ENCODE measurements around the gene ITGB6. TPM values are rescaled to one million over a fixed set of nuclear protein-coding genes. Genes with fewer than 3 reads are reported as not detected.
"Not testable (repeated sequence)": the region's sequence is repeated elsewhere in the genome, so short reads cannot be mapped to it uniquely, and the experiment has no call there.

The ITGB6 gene
- total and polyA plus RNA-seq, 2 experiments from 2014 or later: 20.3 to 41.1 TPM

DNA sequence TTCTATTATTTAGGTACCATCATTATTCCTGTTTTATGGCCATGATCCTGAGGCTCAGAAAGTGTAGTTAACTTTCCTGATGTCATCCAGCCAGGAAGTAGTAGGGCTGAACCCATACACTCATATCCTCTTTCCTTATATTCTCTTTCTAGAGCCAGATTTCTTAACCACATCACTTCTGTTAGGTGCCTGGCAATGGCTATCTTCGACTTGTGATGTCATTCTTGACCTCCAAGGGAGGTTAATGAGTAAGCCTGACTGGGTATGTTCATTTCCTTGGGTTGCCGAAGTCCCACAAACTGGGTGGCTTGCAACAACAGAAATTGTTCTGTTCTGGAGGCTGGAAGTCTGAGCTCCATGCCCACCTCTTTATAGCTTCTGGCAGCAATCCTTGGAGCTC lies 43.4 kb downstream of the ITGB6 start:
- Histone ChIP-seq H3K27ac (peak overlapping the region; percentile 27), H3K9me2 (replicated peaks; ENCODE audit: insufficient read depth) (no peaks in the 10 kb centered on the region), H3K4me1 (ENCODE audit: insufficient read depth) (no peaks in the 10 kb centered on the region), H3K9me3 (ENCODE audit: low read depth) (no peaks in the 10 kb centered on the region), H3K36me3 (replicated peaks; ENCODE audit: insufficient read depth, low read depth) (no peaks in the 10 kb centered on the region), H3K4me2 (no peak overlapping the region), H3K27me3 (no peaks in the 10 kb centered on the region), H3K79me2 (no peaks in the 10 kb centered on the region), H4K20me1 (ENCODE audit: insufficient read depth, poor library complexity, severe bottlenecking) (no peaks in the 10 kb centered on the region), H3K4me3 (no peak overlapping the region), H2AFZ (no peak overlapping the region)
- TF ChIP-seq, protein P1, sequence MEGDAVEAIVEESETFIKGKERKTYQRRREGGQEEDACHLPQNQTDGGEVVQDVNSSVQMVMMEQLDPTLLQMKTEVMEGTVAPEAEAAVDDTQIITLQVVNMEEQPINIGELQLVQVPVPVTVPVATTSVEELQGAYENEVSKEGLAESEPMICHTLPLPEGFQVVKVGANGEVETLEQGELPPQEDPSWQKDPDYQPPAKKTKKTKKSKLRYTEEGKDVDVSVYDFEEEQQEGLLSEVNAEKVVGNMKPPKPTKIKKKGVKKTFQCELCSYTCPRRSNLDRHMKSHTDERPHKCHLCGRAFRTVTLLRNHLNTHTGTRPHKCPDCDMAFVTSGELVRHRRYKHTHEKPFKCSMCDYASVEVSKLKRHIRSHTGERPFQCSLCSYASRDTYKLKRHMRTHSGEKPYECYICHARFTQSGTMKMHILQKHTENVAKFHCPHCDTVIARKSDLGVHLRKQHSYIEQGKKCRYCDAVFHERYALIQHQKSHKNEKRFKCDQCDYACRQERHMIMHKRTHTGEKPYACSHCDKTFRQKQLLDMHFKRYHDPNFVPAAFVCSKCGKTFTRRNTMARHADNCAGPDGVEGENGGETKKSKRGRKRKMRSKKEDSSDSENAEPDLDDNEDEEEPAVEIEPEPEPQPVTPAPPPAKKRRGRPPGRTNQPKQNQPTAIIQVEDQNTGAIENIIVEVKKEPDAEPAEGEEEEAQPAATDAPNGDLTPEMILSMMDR (IDR thresholded peaks at IDR 0.05; ENCODE audit: poor library complexity): no peak
- TF ChIP-seq EZH2phosphoT487 (IDR thresholded peaks at IDR 0.05; ENCODE audit: low read depth, severe bottlenecking, unreplicated experiment) (no peak), EZH2 (IDR thresholded peaks at IDR 0.05; ENCODE audit: borderline replicate concordance) (no peak)
- 84% methylated on average over 2 of the region's 2 CpGs for WGBS (ENCODE audit: low lambda C conversion rate, missing lambda C conversion rate)
- no peak for DNase-seq (ENCODE audit: low spot score)

DNA sequence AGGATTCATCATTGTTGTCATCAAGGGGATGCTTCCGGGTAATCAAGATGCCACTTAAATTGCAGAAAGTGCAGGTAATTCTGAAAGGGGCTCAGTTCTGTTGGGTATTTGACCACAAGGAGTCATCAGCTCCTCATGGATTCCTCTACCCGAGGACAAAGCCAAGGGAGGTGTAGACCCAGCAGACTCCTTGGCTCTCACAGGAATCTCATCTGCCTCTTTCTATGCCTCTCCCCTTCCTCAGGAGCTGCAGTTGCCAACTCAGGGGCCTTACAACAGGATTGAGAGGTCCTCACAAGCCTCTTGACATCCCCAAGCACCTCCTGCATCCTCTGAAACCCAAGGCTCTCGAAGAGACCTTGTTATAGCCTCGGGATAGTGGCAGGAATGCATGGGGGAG lies 44.0 kb downstream of the ITGB6 start:
- H3K9me2 ChIP-seq (replicated peaks; ENCODE audit: insufficient read depth): no peaks in the 10 kb centered on the region
- no peak overlapping the region for H3K4me2 ChIP-seq
- TF ChIP-seq, protein P1 (IDR thresholded peaks at IDR 0.05; ENCODE audit: poor library complexity): no peak
- no peak for TF ChIP-seq EZH2 (IDR thresholded peaks at IDR 0.05; ENCODE audit: borderline replicate concordance)
- no peak for TF ChIP-seq EZH2phosphoT487 (IDR thresholded peaks at IDR 0.05; ENCODE audit: low read depth, severe bottlenecking, unreplicated experiment)
- H2AFZ ChIP-seq: no peak overlapping the region
- H3K9me3 ChIP-seq (ENCODE audit: low read depth): no peaks in the 10 kb centered on the region
- no peaks in the 10 kb centered on the region for H3K27me3 ChIP-seq
- H3K4me1 ChIP-seq (ENCODE audit: insufficient read depth): no peaks in the 10 kb centered on the region
- no peak for DNase-seq (ENCODE audit: low spot score)
- H4K20me1 ChIP-seq (ENCODE audit: insufficient read depth, poor library complexity, severe bottlenecking): no peaks in the 10 kb centered on the region
- 90% methylated on average over 4 of the region's 4 CpGs for WGBS (ENCODE audit: low lambda C conversion rate, missing lambda C conversion rate)
- H3K36me3 ChIP-seq (replicated peaks; ENCODE audit: insufficient read depth, low read depth): no peaks in the 10 kb centered on the region
- H3K4me3 ChIP-seq: no peak overlapping the region
- no peaks in the 10 kb centered on the region for H3K79me2 ChIP-seq
- peak overlapping the region; percentile 27 for H3K27ac ChIP-seq

DNA sequence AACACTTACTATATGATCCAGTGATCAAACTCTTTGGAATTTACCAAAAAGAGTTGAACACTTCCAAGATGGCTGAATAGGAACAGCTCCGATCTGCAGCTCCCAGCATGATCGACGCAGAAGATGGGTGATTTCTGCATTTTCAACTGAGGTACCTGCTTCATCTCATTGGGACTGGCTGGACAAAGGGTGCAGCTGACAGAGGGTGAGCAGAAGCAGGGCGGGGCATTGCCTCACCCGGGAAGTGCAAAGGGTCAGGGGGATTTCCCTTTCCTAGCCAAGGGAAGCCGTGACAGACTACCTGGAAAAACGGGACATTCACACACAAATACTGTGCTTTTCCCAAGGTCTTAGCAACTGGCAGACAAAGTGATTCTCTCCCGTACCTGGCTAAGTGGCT lies 51.7 kb downstream of the ITGB6 start:
- not testable (repeated sequence) for H3K79me2 ChIP-seq; H3K9me3 ChIP-seq (ENCODE audit: low read depth); H3K36me3 ChIP-seq (replicated peaks; ENCODE audit: insufficient read depth, low read depth); H3K4me1 ChIP-seq (ENCODE audit: insufficient read depth); H4K20me1 ChIP-seq (ENCODE audit: insufficient read depth, poor library complexity, severe bottlenecking); H3K27me3 ChIP-seq; H3K27ac ChIP-seq; H3K9me2 ChIP-seq (replicated peaks; ENCODE audit: insufficient read depth); H2AFZ ChIP-seq; DNase-seq (ENCODE audit: low spot score); H3K4me2 ChIP-seq; H3K4me3 ChIP-seq
- 82% methylated on average over 8 of the region's 8 CpGs for WGBS (ENCODE audit: low lambda C conversion rate, missing lambda C conversion rate)

DNA sequence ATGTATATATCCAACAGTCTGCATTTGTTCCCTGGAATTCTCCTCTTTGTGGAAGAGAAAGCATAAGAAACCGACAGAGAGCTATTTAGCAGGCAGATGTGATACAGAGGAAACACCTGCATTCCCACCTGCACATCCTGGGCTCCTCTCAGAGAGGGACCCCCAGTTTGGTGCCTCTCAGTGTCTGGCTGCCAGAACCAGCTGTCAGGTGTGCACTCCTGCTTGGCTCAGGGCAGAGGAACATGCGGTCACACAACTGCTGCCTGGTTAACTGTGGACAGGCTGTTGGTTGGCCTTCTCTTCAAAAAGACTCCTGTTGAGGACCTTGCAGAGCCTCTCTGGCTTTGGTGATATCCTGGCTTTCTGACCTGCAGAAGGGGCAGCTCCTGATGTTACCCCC lies 54.6 kb downstream of the ITGB6 start:
- no peak overlapping the region for H3K27ac ChIP-seq
- H3K9me3 ChIP-seq (ENCODE audit: low read depth): no peaks in the 10 kb centered on the region

More for the DNA sequence above, 54.6 kb downstream of the ITGB6 start:
- H3K4me3 ChIP-seq: no peak overlapping the region
- no peaks in the 10 kb centered on the region for H4K20me1 ChIP-seq (ENCODE audit: insufficient read depth, poor library complexity, severe bottlenecking)
- no peaks in the 10 kb centered on the region for H3K27me3 ChIP-seq
- WGBS (ENCODE audit: low lambda C conversion rate, missing lambda C conversion rate): 88% methylated on average over 2 of the region's 2 CpGs
- H3K9me2 ChIP-seq (replicated peaks; ENCODE audit: insufficient read depth): no peaks in the 10 kb centered on the region
- no peak for DNase-seq (ENCODE audit: low spot score)
- no peak overlapping the region for H3K4me2 ChIP-seq
- no peaks in the 10 kb centered on the region for H3K4me1 ChIP-seq (ENCODE audit: insufficient read depth)
- H2AFZ ChIP-seq: no peak overlapping the region
- H3K79me2 ChIP-seq: no peaks in the 10 kb centered on the region
- TF ChIP-seq EZH2phosphoT487 (IDR thresholded peaks at IDR 0.05; ENCODE audit: low read depth, severe bottlenecking, unreplicated experiment) (no peak), EZH2 (IDR thresholded peaks at IDR 0.05; ENCODE audit: borderline replicate concordance) (no peak)
- TF ChIP-seq, protein P1 (IDR thresholded peaks at IDR 0.05; ENCODE audit: poor library complexity): no peak
- no peaks in the 10 kb centered on the region for H3K36me3 ChIP-seq (replicated peaks; ENCODE audit: insufficient read depth, low read depth)
